Ascending aorta (tissue), 2 donors: ENCODE measurements around the gene PLEKHH1. TPM values are rescaled to one million over a fixed set of nuclear protein-coding genes. Genes with fewer than 3 reads are reported as not detected.

Experiments
- DNase-seq, 2 donors: peaks; one replicate each; pipeline ENCODE4 v3.0.0-alpha.2; 2019; ENCODE audit warnings: low spot score in 2 of 2
- H3K27ac ChIP-seq, 2 donors: fragments of 200-600 bp; sonication (generic); one replicate each; pipeline ENCODE4 v1.5.1; 2016 to 2017; ENCODE audit warnings: mild to moderate bottlenecking in 1 of 2
- H3K27me3 ChIP-seq: fragments of 200-600 bp; sonication (generic); one replicate; pipeline ENCODE4 v1.5.1; 2017
- H3K36me3 ChIP-seq, 2 donors: fragments of 200-600 bp; sonication (generic); one replicate each; pipeline ENCODE4 v1.5.1; 2016
- H3K4me1 ChIP-seq, 2 donors: fragments of 200-600 bp; sonication (generic); one replicate each; pipeline ENCODE4 v1.5.1; 2016 to 2017; ENCODE audit warnings: mild to moderate bottlenecking in 1 of 2
- H3K4me3 ChIP-seq, 2 donors: fragments of 200-600 bp; sonication (generic); one replicate each; pipeline ENCODE4 v1.5.1; 2016 to 2017; ENCODE audit warnings: mild to moderate bottlenecking in 1 of 2
- H3K9me3 ChIP-seq, 2 donors: fragments of 200-600 bp; sonication (generic); one replicate each; pipeline ENCODE4 v1.5.1; 2016
- CTCF ChIP-seq, 3 experiments: fragments of 200-600 bp in 2 of 3; fragments of 450-650 bp in 1 of 3; sonication (generic) in 2 of 3; IDR thresholded peaks; one replicate each; pipeline ENCODE4 v1.5.1; 2016 to 2019; ENCODE audit warnings: antibody characterized with exemption in 3 of 3, mild to moderate bottlenecking in 1 of 3, moderate library complexity in 1 of 3
- intact Hi-C: fragments of 100-400 bp; cut with DNase I; formaldehyde crosslinking; loops from one replicate; pipeline ENCODE4 v1.15.1; 2023
- total RNA-seq: library from RNA; depleted of rRNA; stranded (reverse); fragments of >200 nt; gene quantifications from one replicate; pipeline ENCODE4 v1.1.0, GENCODE V29; 2016

Gene PLEKHH1
- total RNA-seq, 1 donor from 2014 or later = 15.0 TPM

GRCh38 chr14:67602076-67602475 lies 69.0 kb downstream of the PLEKHH1 start:
- H3K36me3 ChIP-seq = no peaks in the 10 kb centered on the region
- no peaks in the 10 kb centered on the region for H3K27me3 ChIP-seq
- H3K4me1 ChIP-seq = peaks cover 4 to 10% of the 10 kb centered on the region in 2 donors
- intact Hi-C loops = no loop called here
- no peaks in the 10 kb centered on the region for H3K9me3 ChIP-seq
- TF ChIP-seq CTCF (IDR thresholded peaks at IDR 0.05) = no peak
- no peak overlapping the region for H3K27ac ChIP-seq
- no peak for DNase-seq
- no peak overlapping the region for H3K4me3 ChIP-seq

GRCh38 chr14:67602995-67603545 lies 70.0 kb downstream of the PLEKHH1 start:
- TF ChIP-seq CTCF (IDR thresholded peaks at IDR 0.05) = no peak
- intact Hi-C loops = no loop called here
- Histone ChIP-seq H3K36me3 (no peaks in the 10 kb centered on the region), H3K27me3 (no peaks in the 10 kb centered on the region), H3K27ac (no peak overlapping the region), H3K9me3 (no peaks in the 10 kb centered on the region), H3K4me1 (peaks cover 4 to 10% of the 10 kb centered on the region in 2 donors), H3K4me3 (no peak overlapping the region)
- DNase-seq = no peak

- intact Hi-C loops = no loop called here
- Histone ChIP-seq H3K4me1 (no peaks in the 10 kb centered on the region), H3K36me3 (no peaks in the 10 kb centered on the region), H3K9me3 (no peaks in the 10 kb centered on the region), H3K27me3 (no peaks in the 10 kb centered on the region), H3K27ac (no peak overlapping the region), H3K4me3 (no peak overlapping the region)
- TF ChIP-seq CTCF (IDR thresholded peaks at IDR 0.05) = no peak
- no peak for DNase-seq
These were observed 74.6 kb downstream of the PLEKHH1 start for GRCh38 chr14:67607646-67608045.

GRCh38 chr14:67609642-67610310 lies 76.7 kb downstream of the PLEKHH1 start:
- no peak for DNase-seq
- Histone ChIP-seq H3K36me3 (no peaks in the 10 kb centered on the region), H3K4me1 (no peaks in the 10 kb centered on the region), H3K27me3 (no peaks in the 10 kb centered on the region), H3K9me3 (no peaks in the 10 kb centered on the region), H3K27ac (no peak overlapping the region), H3K4me3 (no peak overlapping the region)
- intact Hi-C loops = no loop called here
- no peak for TF ChIP-seq CTCF (IDR thresholded peaks at IDR 0.05)

- Histone ChIP-seq H3K27ac (no peak overlapping the region), H3K27me3 (no peaks in the 10 kb centered on the region), H3K4me3 (no peak overlapping the region), H3K36me3 (no peaks in the 10 kb centered on the region), H3K9me3 (no peaks in the 10 kb centered on the region), H3K4me1 (no peaks in the 10 kb centered on the region)
- no peak for DNase-seq
- TF ChIP-seq CTCF (IDR thresholded peaks at IDR 0.05) = no peak
- intact Hi-C loops = no loop called here
These were observed 77.4 kb downstream of the PLEKHH1 start for GRCh38 chr14:67610491-67610890.
